H9 (cell line): Measurements from ENCODE around the gene USP37. TPM values are rescaled to one million over a fixed set of nuclear protein-coding genes. Genes with fewer than 3 reads are reported as not detected.

Experiments used
- DNase-seq: peaks from one replicate; pipeline ENCODE4 v3.0.0-alpha.2; 2017
- H2AFZ ChIP-seq: one replicate; pipeline ENCODE4 v1.6.1; 2013; ENCODE audit warnings: mild to moderate bottlenecking, low read length, control low read depth, moderate library complexity
- H2AK5ac ChIP-seq: 2 replicates; pipeline ENCODE4 v1.6.1; 2013; ENCODE audit warnings: low read length, control low read depth, mixed read lengths; ENCODE audit not compliant: insufficient read length
- H2BK120ac ChIP-seq: one replicate; pipeline ENCODE4 v1.6.1; 2013; ENCODE audit warnings: low read depth, mild to moderate bottlenecking, low read length, control low read depth, inconsistent platforms; ENCODE audit not compliant: poor library complexity, severe bottlenecking
- H2BK12ac ChIP-seq: 2 replicates; pipeline ENCODE4 v1.6.1; 2013; ENCODE audit warnings: low read length, control low read depth, mixed read lengths, low read depth; ENCODE audit not compliant: insufficient read length
- H2BK15ac ChIP-seq: 2 replicates; pipeline ENCODE4 v1.6.1; 2013; ENCODE audit warnings: low read depth, low read length, control low read depth
- H2BK20ac ChIP-seq: one replicate; pipeline ENCODE4 v1.6.1; 2013; ENCODE audit warnings: low read depth, mild to moderate bottlenecking, low read length, control low read depth, inconsistent platforms; ENCODE audit not compliant: poor library complexity, severe bottlenecking
- H2BK5ac ChIP-seq: 2 replicates; pipeline ENCODE4 v1.6.1; 2013; ENCODE audit warnings: low read length, control low read depth, mixed read lengths; ENCODE audit not compliant: insufficient read length
- H3K14ac ChIP-seq: 2 replicates; pipeline ENCODE4 v1.6.1; 2013; ENCODE audit warnings: low read length, control low read depth; ENCODE audit not compliant: insufficient read depth
- H3K18ac ChIP-seq: 2 replicates; pipeline ENCODE4 v1.6.1; 2013; ENCODE audit warnings: low read depth, mild to moderate bottlenecking, mixed read lengths, low read length, control low read depth; ENCODE audit not compliant: insufficient read length
- H3K23ac ChIP-seq: 2 replicates; pipeline ENCODE4 v1.6.1; 2013; ENCODE audit warnings: low read length, control low read depth, mixed read lengths, low read depth; ENCODE audit not compliant: insufficient read length
- H3K23me2 ChIP-seq: 2 replicates; pipeline ENCODE4 v1.6.1; 2013; ENCODE audit warnings: low read depth, mild to moderate bottlenecking, mixed read lengths, low read length, control low read depth; ENCODE audit not compliant: insufficient read length, poor library complexity, severe bottlenecking
- H3K27ac ChIP-seq: 2 replicates; pipeline ENCODE4 v1.5.1; 2013; ENCODE audit warnings: low read length, control low read depth, mixed read lengths, low read depth; ENCODE audit not compliant: insufficient read length
- H3K27me3 ChIP-seq: 2 replicates; pipeline ENCODE4 v1.6.1; 2013; ENCODE audit warnings: low read length, control low read depth, inconsistent platforms; ENCODE audit not compliant: insufficient read depth
- H3K4ac ChIP-seq: 2 replicates; pipeline ENCODE4 v1.6.1; 2013; ENCODE audit warnings: low read depth, mild to moderate bottlenecking, control low read depth, inconsistent platforms, low read length, moderate library complexity
- H3K4me1 ChIP-seq: 2 replicates; pipeline ENCODE4 v1.6.1; 2013; ENCODE audit warnings: low read length, control low read depth, inconsistent platforms; ENCODE audit not compliant: insufficient read depth
- H3K4me2 ChIP-seq: 2 replicates; pipeline ENCODE4 v1.6.1; 2013; ENCODE audit warnings: low read length, control low read depth, mixed read lengths; ENCODE audit not compliant: insufficient read length, insufficient read depth
- H3K56ac ChIP-seq: 2 replicates; pipeline ENCODE4 v1.6.1; 2013; ENCODE audit warnings: low read depth, mild to moderate bottlenecking, mixed read lengths, low read length, control low read depth; ENCODE audit not compliant: insufficient read length
- H3K79me1 ChIP-seq: 2 replicates; pipeline ENCODE4 v1.6.1; 2013; ENCODE audit warnings: low read depth, mild to moderate bottlenecking, moderate library complexity, low read length, control low read depth, inconsistent platforms; ENCODE audit not compliant: insufficient read depth, poor library complexity, severe bottlenecking
- H3K79me2 ChIP-seq: 2 replicates; pipeline ENCODE4 v1.6.1; 2013; ENCODE audit warnings: low read length, control low read depth, inconsistent platforms; ENCODE audit not compliant: insufficient read depth
- H3K9ac ChIP-seq: 2 replicates; pipeline ENCODE4 v1.6.1; 2013; ENCODE audit warnings: low read length, control low read depth, mixed read lengths; ENCODE audit not compliant: insufficient read length; ENCODE audit errors: extremely low read depth
- H3K9me3 ChIP-seq: one replicate; pipeline ENCODE4 v1.6.1; 2013; ENCODE audit warnings: low read depth, low read length, inconsistent platforms; ENCODE audit not compliant: control insufficient read depth
- H3T11ph ChIP-seq: one replicate; pipeline ENCODE4 v1.6.1; 2013; ENCODE audit warnings: mild to moderate bottlenecking, low read length, control low read depth, inconsistent platforms
- H4K20me1 ChIP-seq: one replicate; pipeline ENCODE4 v1.6.1; 2013; ENCODE audit not compliant: control insufficient read depth, insufficient read length, insufficient read depth
- H4K5ac ChIP-seq: 2 replicates; pipeline ENCODE4 v1.6.1; 2013; ENCODE audit warnings: low read depth, mild to moderate bottlenecking, mixed read lengths, low read length, control low read depth; ENCODE audit not compliant: insufficient read length
- H4K8ac ChIP-seq: replicated peaks from 2 replicates; pipeline ENCODE4 v1.6.1; 2013; ENCODE audit warnings: low read length, control low read depth, mixed read lengths, low read depth; ENCODE audit not compliant: insufficient read length
- H4K91ac ChIP-seq: 2 replicates; pipeline ENCODE4 v1.6.1; 2013; ENCODE audit warnings: low read depth, mild to moderate bottlenecking, moderate library complexity, mixed read lengths, low read length, control low read depth; ENCODE audit not compliant: insufficient read length
- H3K27ac Mint-ChIP-seq, 3 experiments: 2 replicates in 2 of 3; 3 replicates in 1 of 3; pipeline ENCODE4 v1.8.0; 2020 to 2021; ENCODE audit warnings: mixed read lengths in 3 of 3, mild to moderate bottlenecking in 1 of 3, moderate library complexity in 1 of 3
- H3K27me3 Mint-ChIP-seq: 2 replicates; pipeline ENCODE4 v1.8.0; 2021; ENCODE audit warnings: low read depth, mild to moderate bottlenecking, moderate library complexity, mixed read lengths
- H3K36me3 Mint-ChIP-seq, 3 experiments: 2 replicates in 2 of 3; 3 replicates in 1 of 3; pipeline ENCODE4 v1.8.0; 2020 to 2021; ENCODE audit warnings: low read depth in 3 of 3, mixed read lengths in 3 of 3; ENCODE audit not compliant: insufficient read depth in 1 of 3
- H3K4me1 Mint-ChIP-seq, 2 experiments: 2 replicates each; pipeline ENCODE4 v1.8.0; 2020; ENCODE audit warnings: mixed read lengths in 2 of 2
- H3K4me3 Mint-ChIP-seq, 2 experiments: 2 replicates in 1 of 2; 3 replicates in 1 of 2; pipeline ENCODE4 v1.8.0; 2020 to 2021; ENCODE audit warnings: mild to moderate bottlenecking in 2 of 2, mixed read lengths in 2 of 2, moderate library complexity in 1 of 2
- H3K9me3 Mint-ChIP-seq, 2 experiments: 2 replicates in 1 of 2; 3 replicates in 1 of 2; pipeline ENCODE4 v1.8.0; 2020; ENCODE audit warnings: mild to moderate bottlenecking in 2 of 2, mixed read lengths in 2 of 2, moderate library complexity in 1 of 2
- whole genome bisulfite sequencing: extraction: QIAGEN DNeasy Blood & Tissue Kit; methylation state at CpG from one replicate; pipeline ENCODE4 v1.1.7; 2013; ENCODE audit warnings: missing lambda C conversion rate, low lambda C conversion rate, mixed read lengths; ENCODE audit not compliant: insufficient read length; ENCODE audit errors: extremely low coverage; 5-methylcytosine and 5-hydroxymethylcytosine counted together
- total RNA-seq: library from RNA; stranded (reverse); gene quantifications from 2 replicates; pipeline ENCODE4 v1.2.1, GENCODE V29; 2021
- TF ChIP-seq, protein P1 (sequence below): fragments of 200-600 bp; sonication (generic); conservative IDR thresholded peaks from 3 replicates; pipeline ENCODE4 v1.8.0; 2021; ENCODE audit warnings: antibody characterized with exemption, mild to moderate bottlenecking

The USP37 gene
- total RNA-seq, 1 experiment from 2014 or later, result 34.9 TPM

DNA sequence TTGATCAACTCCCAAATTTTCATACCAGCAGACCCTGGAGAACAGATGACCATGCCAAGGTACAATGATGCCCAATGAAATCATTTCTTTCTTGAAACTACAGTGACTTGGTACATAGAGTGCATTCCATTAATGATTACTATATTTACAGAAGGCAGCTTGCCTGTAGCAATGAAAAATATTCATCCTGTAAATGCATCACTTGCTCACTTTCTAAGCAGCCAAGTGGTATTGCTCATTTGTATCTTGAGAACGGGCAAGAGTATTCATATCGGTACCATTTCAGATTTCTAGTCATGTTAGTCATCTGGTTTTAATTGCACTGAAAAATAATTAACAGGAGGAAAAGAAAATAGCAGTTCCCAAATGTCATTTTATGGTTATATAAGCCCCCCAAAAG is 89.6 kb downstream of the USP37 start:
- no peaks in the 10 kb centered on the region for H3K79me2 ChIP-seq
- H2AFZ ChIP-seq, result no peak overlapping the region
- no peak overlapping the region for H2AK5ac ChIP-seq
- no peak overlapping the region for H3K4me3 Mint-ChIP-seq
- no peaks in the 10 kb centered on the region for H3K27me3 ChIP-seq
- no peak overlapping the region for H4K91ac ChIP-seq
- TF ChIP-seq, protein P1, sequence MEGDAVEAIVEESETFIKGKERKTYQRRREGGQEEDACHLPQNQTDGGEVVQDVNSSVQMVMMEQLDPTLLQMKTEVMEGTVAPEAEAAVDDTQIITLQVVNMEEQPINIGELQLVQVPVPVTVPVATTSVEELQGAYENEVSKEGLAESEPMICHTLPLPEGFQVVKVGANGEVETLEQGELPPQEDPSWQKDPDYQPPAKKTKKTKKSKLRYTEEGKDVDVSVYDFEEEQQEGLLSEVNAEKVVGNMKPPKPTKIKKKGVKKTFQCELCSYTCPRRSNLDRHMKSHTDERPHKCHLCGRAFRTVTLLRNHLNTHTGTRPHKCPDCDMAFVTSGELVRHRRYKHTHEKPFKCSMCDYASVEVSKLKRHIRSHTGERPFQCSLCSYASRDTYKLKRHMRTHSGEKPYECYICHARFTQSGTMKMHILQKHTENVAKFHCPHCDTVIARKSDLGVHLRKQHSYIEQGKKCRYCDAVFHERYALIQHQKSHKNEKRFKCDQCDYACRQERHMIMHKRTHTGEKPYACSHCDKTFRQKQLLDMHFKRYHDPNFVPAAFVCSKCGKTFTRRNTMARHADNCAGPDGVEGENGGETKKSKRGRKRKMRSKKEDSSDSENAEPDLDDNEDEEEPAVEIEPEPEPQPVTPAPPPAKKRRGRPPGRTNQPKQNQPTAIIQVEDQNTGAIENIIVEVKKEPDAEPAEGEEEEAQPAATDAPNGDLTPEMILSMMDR, result no peak
- no peaks in the 10 kb centered on the region for H4K20me1 ChIP-seq
- peaks cover 6 to 69% (median 62%) of the 10 kb centered on the region in 3 experiments; a peak in 6 of 7 replicates for H3K36me3 Mint-ChIP-seq
- no peaks in the 10 kb centered on the region for H3K79me1 ChIP-seq
- no peak overlapping the region for H2BK12ac ChIP-seq
- no peak overlapping the region for H2BK20ac ChIP-seq
- H3K4ac ChIP-seq, result no peak overlapping the region
- H2BK15ac ChIP-seq, result no peak overlapping the region
- H3K27ac Mint-ChIP-seq, result no peak overlapping the region; a peak in 1 of 7 replicates
- H3K9me3 Mint-ChIP-seq, result no peaks in the 10 kb centered on the region
- H3K4me1 Mint-ChIP-seq, result no peaks in the 10 kb centered on the region
- no peak overlapping the region for H2BK5ac ChIP-seq
- H3K56ac ChIP-seq, result no peak overlapping the region
- H3K27ac ChIP-seq, result no peak overlapping the region
- WGBS, result no CpG with 5 or more reads among the region's 2 CpGs
- H3K9ac ChIP-seq, result no peak overlapping the region
- no peak overlapping the region for H4K5ac ChIP-seq
- no peak for DNase-seq
- H3K14ac ChIP-seq, result no peak overlapping the region
- no peak overlapping the region for H3K23ac ChIP-seq
- H3K4me1 ChIP-seq, result no peaks in the 10 kb centered on the region
- no peak overlapping the region for H4K8ac ChIP-seq
- no peak overlapping the region for H3T11ph ChIP-seq
- no peak overlapping the region for H2BK120ac ChIP-seq
- H3K4me2 ChIP-seq, result no peak overlapping the region
- H3K27me3 Mint-ChIP-seq, result no peaks in the 10 kb centered on the region
- H3K18ac ChIP-seq, result no peak overlapping the region
- no peaks in the 10 kb centered on the region for H3K23me2 ChIP-seq
- H3K9me3 ChIP-seq, result no peaks in the 10 kb centered on the region
